Measurements from ENCODE around the gene CUX1.
"Not testable (repeated sequence)": the region's sequence is repeated elsewhere in the genome, so short reads cannot be mapped to it uniquely, and the experiment has no call there.

Gene CUX1

GRCh38 chr7:101868191-101868950 is 50.9 kb downstream of the CUX1 start:
- no peak for FAIRE-seq

GRCh38 chr7:101869026-101869900 is 51.8 kb downstream of the CUX1 start:
- FAIRE-seq (no peak), DNase-seq (ENCODE audit: insufficient read length, low spot score) (no peak)

More at GRCh38 chr7:101868191-101868950, 50.9 kb downstream of the CUX1 start:
- DNase-seq (ENCODE audit: insufficient read length, low spot score) = no peak

- FAIRE-seq = no peak
Measured at GRCh38 chr7:101869901-101870290, 52.5 kb downstream of the CUX1 start.

GRCh38 chr7:101870361-101871062 is 53.1 kb downstream of the CUX1 start:
- FAIRE-seq (no peak), DNase-seq (ENCODE audit: insufficient read length, low spot score) (no peak)

More at GRCh38 chr7:101869901-101870290, 52.5 kb downstream of the CUX1 start:
- no peak for DNase-seq (ENCODE audit: insufficient read length, low spot score)

GRCh38 chr7:101871351-101871750 is 53.9 kb downstream of the CUX1 start:
- no peak for FAIRE-seq
- DNase-seq (ENCODE audit: insufficient read length, low spot score) = no peak

GRCh38 chr7:101874028-101874427 is 56.6 kb downstream of the CUX1 start:
- FAIRE-seq (no peak), DNase-seq (ENCODE audit: insufficient read length, low spot score) (peak; percentile 30)

- DNase-seq (ENCODE audit: insufficient read length, low spot score) (no peak), FAIRE-seq (no peak)
Measured at GRCh38 chr7:101875283-101875846, 57.9 kb downstream of the CUX1 start.

- FAIRE-seq (no peak), DNase-seq (ENCODE audit: insufficient read length, low spot score) (no peak)
Measured at GRCh38 chr7:101877882-101878591, 60.6 kb downstream of the CUX1 start.

GRCh38 chr7:101878938-101879337 is 61.5 kb downstream of the CUX1 start:
- DNase-seq (ENCODE audit: insufficient read length, low spot score) (no peak), FAIRE-seq (no peak)

GRCh38 chr7:101879565-101879964 is 62.1 kb downstream of the CUX1 start:
- DNase-seq (ENCODE audit: insufficient read length, low spot score) (no peak), FAIRE-seq (no peak)

- FAIRE-seq (no peak), DNase-seq (ENCODE audit: insufficient read length, low spot score) (no peak)
Measured at GRCh38 chr7:101880282-101881054, 63.0 kb downstream of the CUX1 start.

- no peak for FAIRE-seq
- no peak for DNase-seq (ENCODE audit: insufficient read length, low spot score)
Measured at GRCh38 chr7:101882005-101882421, 64.6 kb downstream of the CUX1 start.

- FAIRE-seq (no peak), DNase-seq (ENCODE audit: insufficient read length, low spot score) (peak; percentile 89)
Measured at GRCh38 chr7:101882595-101883564, 65.5 kb downstream of the CUX1 start.

GRCh38 chr7:101884671-101885596 is 67.5 kb downstream of the CUX1 start:
- DNase-seq (ENCODE audit: insufficient read length, low spot score) (no peak), FAIRE-seq (no peak)

GRCh38 chr7:101885597-101885955 is 68.2 kb downstream of the CUX1 start:
- no peak for FAIRE-seq

GRCh38 chr7:101887352-101887751 is 69.9 kb downstream of the CUX1 start:
- FAIRE-seq; DNase-seq (ENCODE audit: insufficient read length, low spot score): not testable (repeated sequence)

More at GRCh38 chr7:101885597-101885955, 68.2 kb downstream of the CUX1 start:
- no peak for DNase-seq (ENCODE audit: insufficient read length, low spot score)

- not testable (repeated sequence) for FAIRE-seq; DNase-seq (ENCODE audit: insufficient read length, low spot score)
Measured at GRCh38 chr7:101888564-101888963, 71.1 kb downstream of the CUX1 start.
